HEK293 (cell line): Measurements from ENCODE around the gene CNOT11.

Experiments
- HOXC10 ChIP-seq: sonication (generic); formaldehyde crosslinking; IDR thresholded peaks from 2 replicates; pipeline ENCODE4 v1.8.1; 2023; ENCODE audit warnings: mild to moderate bottlenecking, missing genetic modification reagents
- INSM2 ChIP-seq: fragments of 450-650 bp; formaldehyde crosslinking; IDR thresholded peaks from 2 replicates; pipeline ENCODE4 v1.5.1; 2016; ENCODE audit warnings: missing biosample characterization, missing genetic modification characterization
- KLF9 ChIP-seq: fragments of 450-650 bp; formaldehyde crosslinking; IDR thresholded peaks from 2 replicates; pipeline ENCODE4 v1.5.1; 2016; ENCODE audit warnings: missing biosample characterization, missing genetic modification characterization, low read depth
- PRDM4 ChIP-seq: fragments of 450-650 bp; formaldehyde crosslinking; IDR thresholded peaks from 2 replicates; pipeline ENCODE4 v1.5.1; 2017; ENCODE audit warnings: missing biosample characterization, missing genetic modification characterization
- TRIM28 ChIP-seq: IDR thresholded peaks from 2 replicates; pipeline ENCODE4 v1.6.1; 2011; ENCODE audit warnings: low read length, control low read depth, borderline replicate concordance
- YY2 ChIP-seq: fragments of 450-650 bp; formaldehyde crosslinking; IDR thresholded peaks from 2 replicates; pipeline ENCODE4 v1.5.1; 2016; ENCODE audit warnings: missing biosample characterization, missing genetic modification characterization
- ZBTB10 ChIP-seq: fragments of 450-650 bp; formaldehyde crosslinking; IDR thresholded peaks from 2 replicates; pipeline ENCODE4 v1.5.1; 2016; ENCODE audit warnings: missing biosample characterization, missing genetic modification characterization
- ZBTB17 ChIP-seq: fragments of 450-650 bp; formaldehyde crosslinking; IDR thresholded peaks from 2 replicates; pipeline ENCODE4 v1.5.1; 2016; ENCODE audit warnings: missing biosample characterization, missing genetic modification characterization
- ZBTB44 ChIP-seq: fragments of 450-650 bp; IDR thresholded peaks from 2 replicates; pipeline ENCODE4 v1.5.1; 2018; ENCODE audit warnings: missing biosample characterization, mild to moderate bottlenecking, missing genetic modification characterization
- ZFP41 ChIP-seq: fragments of 450-650 bp; formaldehyde crosslinking; IDR thresholded peaks from 2 replicates; pipeline ENCODE4 v1.5.1; 2016; ENCODE audit warnings: missing biosample characterization, missing genetic modification characterization, borderline replicate concordance
- ZIC2 ChIP-seq: fragments of 450-650 bp; formaldehyde crosslinking; IDR thresholded peaks from 2 replicates; pipeline ENCODE4 v1.5.1; 2016; ENCODE audit warnings: missing biosample characterization, missing genetic modification characterization
- ZNF133 ChIP-seq: fragments of 450-650 bp; formaldehyde crosslinking; IDR thresholded peaks from 2 replicates; pipeline ENCODE4 v1.5.1; 2016; ENCODE audit warnings: missing biosample characterization, missing genetic modification characterization
- ZNF140 ChIP-seq: fragments of 450-650 bp; formaldehyde crosslinking; IDR thresholded peaks from 2 replicates; pipeline ENCODE4 v1.5.1; 2016; ENCODE audit warnings: missing biosample characterization, missing genetic modification characterization
- ZNF2 ChIP-seq: fragments of 450-650 bp; formaldehyde crosslinking; IDR thresholded peaks from 2 replicates; pipeline ENCODE4 v1.5.1; 2016; ENCODE audit warnings: missing biosample characterization, missing genetic modification characterization
- ZNF26 ChIP-seq: fragments of 450-650 bp; formaldehyde crosslinking; IDR thresholded peaks from 2 replicates; pipeline ENCODE4 v1.5.1; 2016; ENCODE audit warnings: missing biosample characterization, missing genetic modification characterization
- ZNF449 ChIP-seq: fragments of 450-650 bp; formaldehyde crosslinking; IDR thresholded peaks from 2 replicates; pipeline ENCODE4 v1.5.1; 2017; ENCODE audit warnings: missing biosample characterization, mild to moderate bottlenecking, missing genetic modification characterization, moderate library complexity
- ZNF488 ChIP-seq: fragments of 450-650 bp; formaldehyde crosslinking; IDR thresholded peaks from 2 replicates; pipeline ENCODE4 v1.5.1; 2016; ENCODE audit warnings: missing biosample characterization, missing genetic modification characterization
- ZNF558 ChIP-seq: fragments of 450-650 bp; formaldehyde crosslinking; IDR thresholded peaks from 2 replicates; pipeline ENCODE4 v1.5.1; 2016; ENCODE audit warnings: missing biosample characterization, missing genetic modification characterization
- ZNF645 ChIP-seq: fragments of 450-650 bp; formaldehyde crosslinking; IDR thresholded peaks from 2 replicates; pipeline ENCODE4; 2016; ENCODE audit warnings: missing biosample characterization, missing genetic modification characterization
- ZNF692 ChIP-seq: fragments of 450-650 bp; formaldehyde crosslinking; IDR thresholded peaks from 2 replicates; pipeline ENCODE4 v1.5.1; 2016; ENCODE audit warnings: missing biosample characterization, missing genetic modification characterization
- ZNF747 ChIP-seq: fragments of 450-650 bp; formaldehyde crosslinking; IDR thresholded peaks from 2 replicates; pipeline ENCODE4 v1.5.1; 2016; ENCODE audit warnings: missing biosample characterization, missing genetic modification characterization
- ZNF792 ChIP-seq: fragments of 450-650 bp; formaldehyde crosslinking; IDR thresholded peaks from 2 replicates; pipeline ENCODE4 v1.5.1; 2016; ENCODE audit warnings: missing biosample characterization, missing genetic modification characterization

CNOT11 gene

GRCh38 chr2:101308432-101309210, 55.9 kb downstream of the CNOT11 start, which contains the start of gene RNF149 (continued):
- TF ChIP-seq ZBTB44 (tag by site-specific recombination) = no peak
- TF ChIP-seq ZNF449 (tag by site-specific recombination) = peak; percentile 47; the same call in 1 of the 2 replicates
- no peak for TF ChIP-seq ZNF645 (tag by site-specific recombination)
- TF ChIP-seq ZFP41 (tag by site-specific recombination) = no peak
- 0 out of 2 replicates have a peak, but pooled peaks have one; percentile 15 for TF ChIP-seq INSM2 (tag by site-specific recombination)
- TF ChIP-seq ZNF488 (tag by site-specific recombination) = no peak
- TF ChIP-seq YY2 (tag by site-specific recombination) = no peak
- no peak for TF ChIP-seq ZNF133 (tag by site-specific recombination)
- TF ChIP-seq PRDM4 (tag by site-specific recombination) = no peak
- no peak for TF ChIP-seq ZNF558 (tag by site-specific recombination)
- TF ChIP-seq ZBTB17 (tag by site-specific recombination) = peak; percentile 37; the same call in 1 of the 2 replicates
- TF ChIP-seq ZNF692 = peak; percentile 37; the same call in 1 of the 2 replicates
- peak; percentile 60 for TF ChIP-seq KLF9 (tag by site-specific recombination)
- TF ChIP-seq ZNF747 (tag by site-specific recombination) = no peak
- peak; percentile 67; the same call in 1 of the 2 replicates for TF ChIP-seq TRIM28
- TF ChIP-seq ZNF2 = 0 out of 2 replicates have a peak, but pooled peaks have one; percentile 54
- TF ChIP-seq ZNF792 (tag by site-specific recombination) = no peak
- TF ChIP-seq ZBTB10 = peak; percentile 52; the same call in 1 of the 2 replicates
- peak; percentile 41; the same call in 1 of the 2 replicates for TF ChIP-seq ZIC2 (tag by site-specific recombination)
- no peak for TF ChIP-seq ZNF140
- TF ChIP-seq HOXC10 (CRISPR knock-in tag) = peak; percentile 73
- no peak for TF ChIP-seq ZNF26
